K562 (cell line): ENCODE measurements around the gene SLC4A2. TPM values are rescaled to one million over a fixed set of nuclear protein-coding genes. Genes with fewer than 3 reads are reported as not detected.

Source experiments
- CBFA2T3 ChIP-seq: fragments of 450-650 bp; IDR thresholded peaks from 2 replicates; pipeline ENCODE4 v1.6.1; 2017
- CHD7 ChIP-seq: fragments of 200-600 bp; sonication (generic); IDR thresholded peaks from one replicate; pipeline ENCODE4 v1.6.1; 2012; ENCODE audit warnings: mild to moderate bottlenecking, low read depth, low read length, inconsistent platforms
- DIDO1 ChIP-seq: fragments of 450-650 bp; IDR thresholded peaks from 2 replicates; pipeline ENCODE4 v1.6.1; 2016; ENCODE audit warnings: low read depth, missing biosample characterization, missing genetic modification characterization
- NCOA4 ChIP-seq: fragments of 450-650 bp; IDR thresholded peaks from 2 replicates; pipeline ENCODE4 v1.6.1; 2018; ENCODE audit warnings: mild to moderate bottlenecking; ENCODE audit not compliant: partially characterized antibody
- RHOXF2B ChIP-seq: fragments of 250-450 bp; sonication (Bioruptor Pico); conservative IDR thresholded peaks from 2 replicates; pipeline ENCODE4 v1.5.1; 2021
- STAG1 ChIP-seq: sonication (generic); formaldehyde crosslinking; IDR thresholded peaks from 2 replicates; pipeline ENCODE4 v1.5.0; 2020; ENCODE audit warnings: missing genetic modification reagents, borderline replicate concordance
- XRCC3 ChIP-seq: fragments of 450-650 bp; IDR thresholded peaks from 2 replicates; pipeline ENCODE4 v1.6.1; 2017; ENCODE audit warnings: mild to moderate bottlenecking, moderate library complexity
- ZFX ChIP-seq: sonication (generic); formaldehyde crosslinking; IDR thresholded peaks from 2 replicates; pipeline ENCODE4 v1.8.0; 2022; ENCODE audit warnings: mild to moderate bottlenecking, missing genetic modification reagents, moderate library complexity
- ZNF282 ChIP-seq: sonication (generic); formaldehyde crosslinking; IDR thresholded peaks from 2 replicates; pipeline ENCODE4 v1.8.1; 2023; ENCODE audit warnings: missing genetic modification reagents
- ZNF764 ChIP-seq: fragments of 250-450 bp; sonication (Bioruptor Pico); IDR thresholded peaks from 2 replicates; pipeline ENCODE4 v1.4.0; 2020; ENCODE audit warnings: low read depth, mild to moderate bottlenecking, moderate library complexity
- polyA plus RNA-seq, 8 experiments: library from polyadenylated mRNA; depleted of rRNA in 4 of 8; stranded (reverse) in 5 of 8; unstranded in 3 of 8; fragments of >200 nt; fragmentation: Nextera tagmentation in 2 of 8; fragmentation: Illumina TruSeq in 1 of 8; extraction: Ambion mirVana in 2 of 8; extraction: Trizol in 1 of 8; gene quantifications; 2 replicates each; pipeline versions ENCODE4 v1.2.1 to v1.2.3, GENCODE V29; 2011 to 2014; ENCODE audit warnings: inconsistent platforms in 1 of 8, missing spikeins in 1 of 8
- total RNA-seq, 7 experiments: library from RNA; depleted of rRNA in 6 of 7; stranded (reverse); fragments of >200 nt in 6 of 7; fragmentation: Illumina TruSeq in 2 of 7; extraction: Trizol in 2 of 7; gene quantifications; 2 replicates each; pipeline versions ENCODE4 v1.2.1 to v1.2.3, GENCODE V29; 2011 to 2021; ENCODE audit warnings: low replicate concordance in 1 of 7
- TF ChIP-seq, protein P1 (sequence below): sonication (generic); formaldehyde crosslinking; IDR thresholded peaks from 2 replicates; pipeline ENCODE4 v1.5.0; 2020; ENCODE audit warnings: missing genetic modification reagents
- TF ChIP-seq, protein P2 (sequence below): fragments of 250-450 bp; sonication (Bioruptor Pico); IDR thresholded peaks from 2 replicates; pipeline ENCODE4 v1.9.0; 2021; ENCODE audit warnings: mild to moderate bottlenecking
- TF ChIP-seq, protein P3 (sequence below): fragments of 450-650 bp; IDR thresholded peaks from 2 replicates; pipeline ENCODE4 v1.6.1; 2016
- TF ChIP-seq, protein P4 (sequence below): fragments of 450-650 bp; IDR thresholded peaks from 2 replicates; pipeline ENCODE4 v1.6.1; 2016; ENCODE audit warnings: mild to moderate bottlenecking

The SLC4A2 gene
- total and polyA plus RNA-seq, 9 of the 15 experiments (the other 6 are each of a cell fraction or from before 2014, with no cell fraction given), result 11.4 to 375 (median 130) TPM

DNA sequence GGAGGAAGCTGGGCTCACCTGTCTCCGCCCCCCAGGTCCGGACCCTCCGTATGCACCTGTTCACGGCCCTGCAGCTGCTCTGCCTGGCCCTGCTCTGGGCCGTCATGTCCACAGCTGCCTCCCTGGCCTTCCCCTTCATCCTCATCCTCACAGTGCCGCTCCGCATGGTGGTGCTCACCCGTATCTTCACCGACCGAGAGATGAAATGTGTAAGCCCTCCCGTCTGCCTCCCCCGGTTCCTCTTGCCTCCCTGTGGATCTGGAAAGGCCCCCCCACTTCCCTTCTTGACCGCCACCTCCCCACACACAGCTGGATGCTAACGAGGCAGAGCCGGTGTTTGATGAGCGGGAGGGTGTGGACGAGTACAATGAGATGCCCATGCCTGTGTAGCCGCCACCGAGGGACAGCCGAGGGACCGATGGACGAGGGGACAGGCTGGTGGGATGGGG, 16.6 kb downstream of the SLC4A2 start (continued):
- TF ChIP-seq ZFX (CRISPR knock-in tag) (no peak), ZNF764 (no peak), NCOA4 (no peak), RHOXF2B (CRISPR knock-in tag) (no peak), STAG1 (no peak), XRCC3 (no peak), DIDO1 (tag) (no peak), ZNF282 (CRISPR knock-in tag) (no peak), CHD7 (no peak), CBFA2T3 (no peak)
- TF ChIP-seq, protein P1, sequence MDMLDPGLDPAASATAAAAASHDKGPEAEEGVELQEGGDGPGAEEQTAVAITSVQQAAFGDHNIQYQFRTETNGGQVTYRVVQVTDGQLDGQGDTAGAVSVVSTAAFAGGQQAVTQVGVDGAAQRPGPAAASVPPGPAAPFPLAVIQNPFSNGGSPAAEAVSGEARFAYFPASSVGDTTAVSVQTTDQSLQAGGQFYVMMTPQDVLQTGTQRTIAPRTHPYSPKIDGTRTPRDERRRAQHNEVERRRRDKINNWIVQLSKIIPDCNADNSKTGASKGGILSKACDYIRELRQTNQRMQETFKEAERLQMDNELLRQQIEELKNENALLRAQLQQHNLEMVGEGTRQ (CRISPR knock-in tag), result no peak
- TF ChIP-seq, protein P2, sequence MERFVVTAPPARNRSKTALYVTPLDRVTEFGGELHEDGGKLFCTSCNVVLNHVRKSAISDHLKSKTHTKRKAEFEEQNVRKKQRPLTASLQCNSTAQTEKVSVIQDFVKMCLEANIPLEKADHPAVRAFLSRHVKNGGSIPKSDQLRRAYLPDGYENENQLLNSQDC, result no peak
- TF ChIP-seq, protein P3, sequence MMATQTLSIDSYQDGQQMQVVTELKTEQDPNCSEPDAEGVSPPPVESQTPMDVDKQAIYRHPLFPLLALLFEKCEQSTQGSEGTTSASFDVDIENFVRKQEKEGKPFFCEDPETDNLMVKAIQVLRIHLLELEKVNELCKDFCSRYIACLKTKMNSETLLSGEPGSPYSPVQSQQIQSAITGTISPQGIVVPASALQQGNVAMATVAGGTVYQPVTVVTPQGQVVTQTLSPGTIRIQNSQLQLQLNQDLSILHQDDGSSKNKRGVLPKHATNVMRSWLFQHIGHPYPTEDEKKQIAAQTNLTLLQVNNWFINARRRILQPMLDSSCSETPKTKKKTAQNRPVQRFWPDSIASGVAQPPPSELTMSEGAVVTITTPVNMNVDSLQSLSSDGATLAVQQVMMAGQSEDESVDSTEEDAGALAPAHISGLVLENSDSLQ, result no peak
- TF ChIP-seq, protein P4, sequence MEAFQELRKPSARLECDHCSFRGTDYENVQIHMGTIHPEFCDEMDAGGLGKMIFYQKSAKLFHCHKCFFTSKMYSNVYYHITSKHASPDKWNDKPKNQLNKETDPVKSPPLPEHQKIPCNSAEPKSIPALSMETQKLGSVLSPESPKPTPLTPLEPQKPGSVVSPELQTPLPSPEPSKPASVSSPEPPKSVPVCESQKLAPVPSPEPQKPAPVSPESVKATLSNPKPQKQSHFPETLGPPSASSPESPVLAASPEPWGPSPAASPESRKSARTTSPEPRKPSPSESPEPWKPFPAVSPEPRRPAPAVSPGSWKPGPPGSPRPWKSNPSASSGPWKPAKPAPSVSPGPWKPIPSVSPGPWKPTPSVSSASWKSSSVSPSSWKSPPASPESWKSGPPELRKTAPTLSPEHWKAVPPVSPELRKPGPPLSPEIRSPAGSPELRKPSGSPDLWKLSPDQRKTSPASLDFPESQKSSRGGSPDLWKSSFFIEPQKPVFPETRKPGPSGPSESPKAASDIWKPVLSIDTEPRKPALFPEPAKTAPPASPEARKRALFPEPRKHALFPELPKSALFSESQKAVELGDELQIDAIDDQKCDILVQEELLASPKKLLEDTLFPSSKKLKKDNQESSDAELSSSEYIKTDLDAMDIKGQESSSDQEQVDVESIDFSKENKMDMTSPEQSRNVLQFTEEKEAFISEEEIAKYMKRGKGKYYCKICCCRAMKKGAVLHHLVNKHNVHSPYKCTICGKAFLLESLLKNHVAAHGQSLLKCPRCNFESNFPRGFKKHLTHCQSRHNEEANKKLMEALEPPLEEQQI, result no peak
